Measurements from ENCODE around the gene DOK7.
"Not testable (repeated sequence)": the region's sequence is repeated elsewhere in the genome, so short reads cannot be mapped to it uniquely, and the experiment has no call there.

The DOK7 gene

GRCh38 chr4:3531318-3531878 lies 68.3 kb downstream of the DOK7 start:
- no peaks in the 10 kb centered on the region for H3K27me3 ChIP-seq (ENCODE audit: control insufficient read depth in 5 of 5, insufficient read depth in 4 of 5, low read length in 5 of 5)
- H3K4me1 ChIP-seq (ENCODE audit: control insufficient read depth in 5 of 5, insufficient read depth in 5 of 5, low read length in 5 of 5), result peaks cover 6 to 40% (median 35%) of the 10 kb centered on the region in 5 donors
- no peaks in the 10 kb centered on the region for H3K9me3 ChIP-seq (ENCODE audit: control insufficient read depth in 5 of 5, low read length in 5 of 5)
- peak overlapping the region; percentile 84 to 93 (median 85) for H3K4me3 ChIP-seq (ENCODE audit: low read depth in 1 of 5, low read length in 5 of 5)
- H3K36me3 ChIP-seq (ENCODE audit: control insufficient read depth in 5 of 5, insufficient read depth in 5 of 5, low read length in 5 of 5), result peaks cover 0 to 13% (median 9%) of the 10 kb centered on the region in 5 donors
- H3K27ac ChIP-seq (ENCODE audit: low read depth, low read length), result no peak overlapping the region
- peak overlapping the region; percentile 7 to 88 (median 75) for H3K9ac ChIP-seq (ENCODE audit: low read length in 5 of 5)

- peaks cover 0 to 13% (median 9%) of the 10 kb centered on the region in 5 donors for H3K36me3 ChIP-seq (ENCODE audit: control insufficient read depth in 5 of 5, insufficient read depth in 5 of 5, low read length in 5 of 5)
- peaks cover 6 to 40% (median 35%) of the 10 kb centered on the region in 5 donors for H3K4me1 ChIP-seq (ENCODE audit: control insufficient read depth in 5 of 5, insufficient read depth in 5 of 5, low read length in 5 of 5)
- H3K9ac ChIP-seq (ENCODE audit: low read length in 5 of 5), result peak within 1 kb of the TSS; percentile 7 to 88 (median 75)
- H3K4me3 ChIP-seq (ENCODE audit: low read depth in 1 of 5, low read length in 5 of 5), result peak within 1 kb of the TSS; percentile 84 to 93 (median 85)
- H3K27ac ChIP-seq (ENCODE audit: low read depth, low read length), result no peak within 1 kb of the TSS
- H3K27me3 ChIP-seq (ENCODE audit: control insufficient read depth in 5 of 5, insufficient read depth in 4 of 5, low read length in 5 of 5), result no peaks in the 10 kb centered on the region
- H3K9me3 ChIP-seq (ENCODE audit: control insufficient read depth in 5 of 5, low read length in 5 of 5), result no peaks in the 10 kb centered on the region
Measured at GRCh38 chr4:3531879-3532750, 69.0 kb downstream of the DOK7 start, which contains the start of gene LRPAP1. Gene LRPAP1, minus strand, starts transcription at chr4:3532422. Its CDS starts 10 bp downstream, at chr4:3532412.

- Histone ChIP-seq H3K27me3 (ENCODE audit: control insufficient read depth in 5 of 5, insufficient read depth in 4 of 5, low read length in 5 of 5) (no peaks in the 10 kb centered on the region), H3K9ac (ENCODE audit: low read length in 5 of 5) (peak overlapping the region in 2 of 5 donors; percentile 40 to 69), H3K9me3 (ENCODE audit: control insufficient read depth in 5 of 5, low read length in 5 of 5) (no peaks in the 10 kb centered on the region), H3K36me3 (ENCODE audit: control insufficient read depth in 5 of 5, insufficient read depth in 5 of 5, low read length in 5 of 5) (peaks cover 0 to 13% (median 8%) of the 10 kb centered on the region in 5 donors), H3K27ac (ENCODE audit: low read depth, low read length) (no peak overlapping the region), H3K4me1 (ENCODE audit: control insufficient read depth in 5 of 5, insufficient read depth in 5 of 5, low read length in 5 of 5) (peaks cover 6 to 40% (median 35%) of the 10 kb centered on the region in 5 donors), H3K4me3 (ENCODE audit: low read depth in 1 of 5, low read length in 5 of 5) (peak overlapping the region; percentile 58 to 93 (median 85))
Measured at GRCh38 chr4:3532751-3533422, 69.8 kb downstream of the DOK7 start.

- H3K4me1 ChIP-seq (ENCODE audit: control insufficient read depth in 5 of 5, insufficient read depth in 5 of 5, low read length in 5 of 5), result peaks cover 6 to 40% (median 35%) of the 10 kb centered on the region in 5 donors
- peaks cover 0 to 10% (median 5%) of the 10 kb centered on the region in 5 donors for H3K36me3 ChIP-seq (ENCODE audit: control insufficient read depth in 5 of 5, insufficient read depth in 5 of 5, low read length in 5 of 5)
- no peaks in the 10 kb centered on the region for H3K27me3 ChIP-seq (ENCODE audit: control insufficient read depth in 5 of 5, insufficient read depth in 4 of 5, low read length in 5 of 5)
Measured at GRCh38 chr4:3533423-3533820, 70.3 kb downstream of the DOK7 start.

GRCh38 chr4:3535812-3536211 lies 72.7 kb downstream of the DOK7 start:
- not testable (repeated sequence) for H3K9ac ChIP-seq (ENCODE audit: low read length in 5 of 5); H3K36me3 ChIP-seq (ENCODE audit: control insufficient read depth in 5 of 5, insufficient read depth in 5 of 5, low read length in 5 of 5); H3K27me3 ChIP-seq (ENCODE audit: control insufficient read depth in 5 of 5, insufficient read depth in 4 of 5, low read length in 5 of 5); H3K4me3 ChIP-seq (ENCODE audit: low read depth in 1 of 5, low read length in 5 of 5); H3K27ac ChIP-seq (ENCODE audit: low read depth, low read length); H3K9me3 ChIP-seq (ENCODE audit: control insufficient read depth in 5 of 5, low read length in 5 of 5)
- peaks cover 6 to 19% (median 18%) of the 10 kb centered on the region in 5 donors for H3K4me1 ChIP-seq (ENCODE audit: control insufficient read depth in 5 of 5, insufficient read depth in 5 of 5, low read length in 5 of 5)

More at GRCh38 chr4:3533423-3533820, 70.3 kb downstream of the DOK7 start:
- H3K9ac ChIP-seq (ENCODE audit: low read length in 5 of 5), result no peak overlapping the region
- H3K4me3 ChIP-seq (ENCODE audit: low read depth in 1 of 5, low read length in 5 of 5), result no peak overlapping the region
- no peaks in the 10 kb centered on the region for H3K9me3 ChIP-seq (ENCODE audit: control insufficient read depth in 5 of 5, low read length in 5 of 5)
- H3K27ac ChIP-seq (ENCODE audit: low read depth, low read length), result no peak overlapping the region

GRCh38 chr4:3538906-3539305 lies 75.8 kb downstream of the DOK7 start:
- not testable (repeated sequence) for H3K27ac ChIP-seq (ENCODE audit: low read depth, low read length); H3K4me1 ChIP-seq (ENCODE audit: control insufficient read depth in 5 of 5, insufficient read depth in 5 of 5, low read length in 5 of 5); H3K4me3 ChIP-seq (ENCODE audit: low read depth in 1 of 5, low read length in 5 of 5); H3K9me3 ChIP-seq (ENCODE audit: control insufficient read depth in 5 of 5, low read length in 5 of 5); H3K27me3 ChIP-seq (ENCODE audit: control insufficient read depth in 5 of 5, insufficient read depth in 4 of 5, low read length in 5 of 5); H3K36me3 ChIP-seq (ENCODE audit: control insufficient read depth in 5 of 5, insufficient read depth in 5 of 5, low read length in 5 of 5); H3K9ac ChIP-seq (ENCODE audit: low read length in 5 of 5)

- H3K9me3 ChIP-seq (ENCODE audit: control insufficient read depth in 5 of 5, low read length in 5 of 5); H3K9ac ChIP-seq (ENCODE audit: low read length in 5 of 5); H3K4me1 ChIP-seq (ENCODE audit: control insufficient read depth in 5 of 5, insufficient read depth in 5 of 5, low read length in 5 of 5); H3K4me3 ChIP-seq (ENCODE audit: low read depth in 1 of 5, low read length in 5 of 5); H3K27ac ChIP-seq (ENCODE audit: low read depth, low read length); H3K36me3 ChIP-seq (ENCODE audit: control insufficient read depth in 5 of 5, insufficient read depth in 5 of 5, low read length in 5 of 5); H3K27me3 ChIP-seq (ENCODE audit: control insufficient read depth in 5 of 5, insufficient read depth in 4 of 5, low read length in 5 of 5): not testable (repeated sequence)
Measured at GRCh38 chr4:3543415-3543814, 80.3 kb downstream of the DOK7 start.
